ENCODE measurements around the gene E2F4.

The E2F4 gene

DNA sequence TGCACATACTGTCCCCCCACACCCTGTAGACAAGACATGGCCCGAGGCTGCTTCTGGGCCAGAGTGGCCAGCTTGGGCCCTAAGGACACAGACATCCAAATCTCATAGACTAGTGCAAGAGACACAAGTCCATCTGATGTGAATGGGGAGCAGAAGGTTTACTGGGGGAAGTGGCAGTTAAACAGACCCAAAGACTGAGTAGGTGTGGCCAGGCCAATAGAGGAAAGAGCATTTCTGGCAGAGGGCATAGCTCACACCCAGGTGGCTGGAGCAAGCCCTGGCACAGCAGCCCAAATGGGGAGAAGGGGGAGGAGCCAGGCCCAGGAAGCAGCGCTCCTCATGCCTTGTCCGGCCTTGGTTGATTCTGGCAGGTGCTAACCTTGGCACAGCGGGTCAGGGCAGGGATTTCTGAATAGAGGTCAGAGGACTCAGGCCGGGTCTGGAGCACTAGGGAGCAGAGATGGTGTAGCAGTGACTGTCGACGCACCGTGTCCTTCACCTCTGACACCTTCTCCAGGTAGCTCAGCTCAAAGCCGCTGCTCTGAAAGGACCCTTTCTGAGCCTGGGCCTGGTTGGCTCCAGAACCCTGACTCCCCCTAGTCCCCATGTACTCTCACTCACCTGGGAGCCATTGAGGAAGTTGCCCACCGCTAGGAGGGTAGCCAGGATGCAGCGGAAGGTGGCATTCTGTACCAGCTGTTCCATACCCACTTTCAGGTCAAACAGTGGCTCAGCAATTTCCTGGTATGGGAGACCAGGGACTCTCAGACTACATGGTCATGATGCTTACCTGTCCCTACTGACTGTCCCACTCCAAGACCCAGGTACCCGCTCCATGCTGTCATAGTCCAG, 39.1 kb downstream of the E2F4 start:
- ChIA-PET POLR2A (ENCODE audit: low non-redundant PET) (no interaction called here), CTCF (interaction anchor here (0.6 to 1.1 kb wide), 2 partner anchors 33 to 47 kb away, joined by 3 read pairs; no protein-coding TSS in a partner anchor)
- TF ChIP-seq, protein P1, sequence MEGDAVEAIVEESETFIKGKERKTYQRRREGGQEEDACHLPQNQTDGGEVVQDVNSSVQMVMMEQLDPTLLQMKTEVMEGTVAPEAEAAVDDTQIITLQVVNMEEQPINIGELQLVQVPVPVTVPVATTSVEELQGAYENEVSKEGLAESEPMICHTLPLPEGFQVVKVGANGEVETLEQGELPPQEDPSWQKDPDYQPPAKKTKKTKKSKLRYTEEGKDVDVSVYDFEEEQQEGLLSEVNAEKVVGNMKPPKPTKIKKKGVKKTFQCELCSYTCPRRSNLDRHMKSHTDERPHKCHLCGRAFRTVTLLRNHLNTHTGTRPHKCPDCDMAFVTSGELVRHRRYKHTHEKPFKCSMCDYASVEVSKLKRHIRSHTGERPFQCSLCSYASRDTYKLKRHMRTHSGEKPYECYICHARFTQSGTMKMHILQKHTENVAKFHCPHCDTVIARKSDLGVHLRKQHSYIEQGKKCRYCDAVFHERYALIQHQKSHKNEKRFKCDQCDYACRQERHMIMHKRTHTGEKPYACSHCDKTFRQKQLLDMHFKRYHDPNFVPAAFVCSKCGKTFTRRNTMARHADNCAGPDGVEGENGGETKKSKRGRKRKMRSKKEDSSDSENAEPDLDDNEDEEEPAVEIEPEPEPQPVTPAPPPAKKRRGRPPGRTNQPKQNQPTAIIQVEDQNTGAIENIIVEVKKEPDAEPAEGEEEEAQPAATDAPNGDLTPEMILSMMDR (conservative IDR thresholded peaks at IDR 0.05; ENCODE audit: low read depth), result no peak

GRCh38 chr16:67233596-67233995, 41.6 kb downstream of the E2F4 start:
- peak overlapping the region; percentile 92 for H3K27ac ChIP-seq
- ChIA-PET POLR2A (ENCODE audit: low non-redundant PET) (interaction anchor here (0.5 to 1.7 kb wide), 2 partner anchors 13 to 200 kb away, joined by 3 to 4 read pairs; partner anchors contain the start of gene FHOD1), CTCF (interaction anchor here (0.7 to 1.1 kb wide), 2 partner anchors 22 to 104 kb away, joined by 3 to 4 read pairs; no protein-coding TSS in a partner anchor)
- TF ChIP-seq, protein P1 (conservative IDR thresholded peaks at IDR 0.05; ENCODE audit: low read depth), result no peak
- DNase-seq (ENCODE audit: low spot score), result no peak

More for the DNA sequence above, 39.1 kb downstream of the E2F4 start:
- no peak for DNase-seq (ENCODE audit: low spot score)
- peak overlapping the region; percentile 92 for H3K27ac ChIP-seq

DNA sequence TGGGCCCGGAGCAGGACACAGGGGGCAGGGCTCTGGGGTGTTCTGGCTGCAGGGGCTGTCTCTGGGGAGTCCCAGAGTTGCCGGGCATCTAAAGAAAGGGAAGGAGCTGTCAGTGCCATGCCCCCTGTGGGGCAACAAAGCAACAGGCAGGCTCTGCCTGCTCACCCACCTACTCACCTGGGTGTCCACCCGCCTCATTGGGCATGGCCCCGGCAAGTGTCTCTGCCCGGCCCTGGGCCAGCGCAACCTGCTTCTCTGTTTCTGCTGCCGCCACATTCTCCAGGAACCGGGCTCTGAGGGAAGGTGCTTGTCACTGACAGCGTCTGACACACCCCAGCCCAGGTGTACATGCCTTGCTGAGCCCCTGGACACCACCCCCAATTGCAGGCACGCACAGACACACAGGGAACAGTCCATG, 42.2 kb downstream of the E2F4 start:
- TF ChIP-seq, protein P1 (conservative IDR thresholded peaks at IDR 0.05; ENCODE audit: low read depth), result no peak
- no peak for DNase-seq (ENCODE audit: low spot score)
- H3K27ac ChIP-seq, result peak overlapping the region; percentile 92
- CTCF ChIA-PET, result no interaction called here
- POLR2A ChIA-PET (ENCODE audit: low non-redundant PET), result no interaction called here

DNA sequence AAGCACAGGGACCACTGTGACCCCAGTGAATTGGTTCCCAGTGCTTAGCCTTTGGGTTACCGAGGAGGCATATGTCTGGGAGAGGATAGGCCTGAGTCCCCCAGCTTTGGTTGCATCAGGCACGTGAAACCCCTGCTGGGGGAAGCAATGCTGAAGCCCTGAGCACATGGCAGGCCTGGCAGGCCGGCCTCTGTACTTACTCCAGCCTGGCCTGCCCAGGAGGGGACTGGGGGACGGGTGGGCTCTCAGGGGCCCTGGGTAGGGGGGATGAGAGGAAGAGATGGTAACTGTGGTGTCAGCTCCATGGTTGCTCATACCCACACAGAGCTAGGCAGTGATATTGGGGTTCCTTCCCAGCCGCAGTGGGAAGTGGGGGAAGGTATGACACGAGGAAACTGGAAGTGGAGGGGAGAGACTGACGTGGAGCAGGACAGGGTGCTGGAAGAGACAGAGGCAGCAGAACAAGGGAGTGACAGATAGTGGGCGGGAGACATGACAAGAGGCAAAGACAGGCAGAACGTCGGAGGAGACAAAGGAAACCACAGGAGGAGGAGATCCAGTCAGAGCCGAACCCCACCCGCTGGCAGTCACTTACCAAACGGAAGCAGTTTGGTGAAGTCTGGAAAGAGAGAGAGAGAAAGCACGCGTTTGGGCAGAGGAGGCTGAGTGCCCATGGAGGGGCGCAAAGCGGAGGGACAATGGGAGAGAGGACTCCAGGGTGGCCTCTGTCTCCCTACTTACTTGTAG, 44.0 kb downstream of the E2F4 start:
- H3K27ac ChIP-seq, result peak overlapping the region; percentile 92
- POLR2A ChIA-PET (ENCODE audit: low non-redundant PET), result interaction anchor here (0.8 to 1.0 kb wide), 2 partner anchors 9 to 10 kb away, joined by 3 read pairs; partner anchors contain the start of gene TMEM208
- TF ChIP-seq, protein P1 (conservative IDR thresholded peaks at IDR 0.05; ENCODE audit: low read depth), result no peak
- CTCF ChIA-PET, result interaction anchor here (0.6 kb wide), 2 partner anchors 33 to 228 kb away, joined by 3 to 4 read pairs; no protein-coding TSS in a partner anchor
- DNase-seq (ENCODE audit: low spot score), result no peak

- TF ChIP-seq, protein P1 (conservative IDR thresholded peaks at IDR 0.05; ENCODE audit: low read depth), result no peak
- POLR2A ChIA-PET (ENCODE audit: low non-redundant PET), result interaction anchor here (0.8 to 1.0 kb wide), 2 partner anchors 9 to 10 kb away, joined by 3 read pairs; partner anchors contain the start of gene TMEM208
- CTCF ChIA-PET, result interaction anchor here (0.6 kb wide), 1 partner anchor 704 kb away, joined by 3 read pairs; no protein-coding TSS in a partner anchor
- DNase-seq (ENCODE audit: low spot score), result peak; percentile 88
- peak overlapping the region; percentile 92 for H3K27ac ChIP-seq
Measured at GRCh38 chr16:67236563-67237395, 44.8 kb downstream of the E2F4 start.
